ENCODE results near the gene MAP3K5.

The MAP3K5 gene

GRCh38 chr6:136511397-136511796 is 280.9 kb downstream of the MAP3K5 start:
- TF ChIP-seq CTCF (IDR thresholded peaks at IDR 0.05; ENCODE audit: extremely low read depth, insufficient read depth, missing control alignments): no peak
- no peak for DNase-seq (ENCODE audit: low spot score)
- in situ Hi-C loops (cut with MboI; ENCODE audit: low pct_unique_long_range_greater_than_20kb, low sequenced_read_pairs, unreplicated experiment): no loop called here

- TF ChIP-seq CTCF (IDR thresholded peaks at IDR 0.05; ENCODE audit: extremely low read depth, insufficient read depth, missing control alignments): no peak
- DNase-seq (ENCODE audit: low spot score): no peak
- in situ Hi-C loops (cut with MboI; ENCODE audit: low pct_unique_long_range_greater_than_20kb, low sequenced_read_pairs, unreplicated experiment): no loop called here
Observed at GRCh38 chr6:136510782-136511181, 281.5 kb downstream of the MAP3K5 start.

GRCh38 chr6:136510299-136510698 is 282.0 kb downstream of the MAP3K5 start:
- TF ChIP-seq CTCF (IDR thresholded peaks at IDR 0.05; ENCODE audit: extremely low read depth, insufficient read depth, missing control alignments): no peak
- in situ Hi-C loops (cut with MboI; ENCODE audit: low pct_unique_long_range_greater_than_20kb, low sequenced_read_pairs, unreplicated experiment): no loop called here
- DNase-seq (ENCODE audit: low spot score): no peak

GRCh38 chr6:136508725-136509392 is 283.4 kb downstream of the MAP3K5 start:
- in situ Hi-C loops (cut with MboI; ENCODE audit: low pct_unique_long_range_greater_than_20kb, low sequenced_read_pairs, unreplicated experiment): no loop called here
- no peak for TF ChIP-seq CTCF (IDR thresholded peaks at IDR 0.05; ENCODE audit: extremely low read depth, insufficient read depth, missing control alignments)
- DNase-seq (ENCODE audit: low spot score): no peak
